GM12864 (cell line): ENCODE data around the gene ZNF292.

Experiments
- DNase-seq: peaks from one replicate; pipeline ENCODE4 v3.0.0-alpha.2; 2011; ENCODE audit warnings: low read depth
- H3K4me3 ChIP-seq: 2 replicates; pipeline ENCODE4 v1.5.1; 2011; ENCODE audit warnings: mild to moderate bottlenecking, low read depth, low read length, control low read depth
- CTCF ChIP-seq: IDR thresholded peaks from 2 replicates; pipeline ENCODE4 v1.5.1; 2011; ENCODE audit warnings: low read depth, mild to moderate bottlenecking, moderate library complexity, low read length, control low read depth, inconsistent platforms; ENCODE audit errors: missing control alignments

ZNF292 gene

DNA sequence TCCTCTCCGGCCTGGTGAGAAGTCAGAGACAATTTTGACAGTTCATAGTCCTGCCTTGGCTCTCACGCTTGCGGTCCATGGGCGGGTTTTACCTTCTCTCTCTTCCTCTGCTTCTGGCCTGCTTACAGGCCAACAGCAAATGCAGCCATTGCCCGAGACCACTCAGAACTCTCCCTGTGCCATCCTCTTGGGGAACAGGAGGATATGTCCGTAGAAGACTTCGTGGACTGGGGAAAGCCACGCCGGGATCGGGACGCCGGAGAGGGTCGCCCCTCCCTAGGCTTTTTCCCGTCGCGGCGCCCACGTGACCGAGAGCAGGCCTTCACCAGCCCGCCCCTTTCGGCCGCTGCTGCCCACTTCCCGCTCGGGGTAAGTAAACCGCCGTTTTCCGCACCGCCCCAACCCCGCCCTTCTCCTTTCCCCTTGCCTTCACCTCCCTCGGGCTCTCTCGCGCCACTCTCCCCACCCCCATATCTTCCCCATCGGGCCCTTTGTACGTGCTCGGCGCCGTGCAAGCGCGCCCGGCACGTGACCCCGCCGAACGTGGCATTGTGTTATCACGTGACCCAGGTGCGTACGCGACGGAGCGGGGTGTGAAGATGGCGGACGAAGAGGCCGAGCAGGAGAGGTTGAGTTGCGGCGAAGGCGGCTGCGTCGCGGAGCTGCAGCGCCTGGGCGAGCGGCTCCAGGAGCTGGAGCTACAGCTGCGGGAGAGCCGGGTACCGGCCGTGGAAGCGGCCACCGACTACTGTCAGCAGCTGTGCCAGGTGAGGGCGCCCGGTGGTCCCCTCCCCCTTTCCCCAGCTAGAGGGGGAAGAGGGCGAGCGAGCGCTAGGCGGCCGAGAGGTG, at the start of gene ZNF292:
TSS of gene ZNF292 (plus strand) at position 573 of the 849 bp plus-strand sequence. CDS start at position 600, 27 bp downstream.
- peak; percentile 96 for DNase-seq
- TF ChIP-seq CTCF: peak; percentile 2
- peak within 1 kb of the TSS; percentile 95 for H3K4me3 ChIP-seq

GRCh38 chr6:87105823-87106222, 49.5 kb upstream of the ZNF292 start:
- no peak for DNase-seq
- no peak for TF ChIP-seq CTCF

DNA sequence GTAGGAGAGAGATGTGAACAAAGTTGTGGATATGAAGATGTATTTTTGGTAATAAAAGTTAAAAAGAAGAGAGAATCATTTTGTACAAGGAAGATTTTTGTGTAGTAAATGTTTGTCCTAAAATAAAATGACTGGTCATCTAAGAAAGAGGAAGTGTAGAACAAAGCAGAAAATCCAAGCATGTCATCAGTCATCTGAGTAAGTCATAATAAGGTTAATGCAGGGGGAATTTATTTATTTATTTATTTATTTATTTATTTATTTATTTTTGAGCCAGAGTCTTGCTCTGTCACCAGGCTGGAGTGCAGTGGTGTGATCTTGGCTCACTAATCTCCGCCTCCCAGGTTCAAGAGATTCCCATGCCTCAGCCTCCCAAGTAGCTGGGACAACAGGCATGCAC, 44.7 kb upstream of the ZNF292 start:
- H3K4me3 ChIP-seq: no peak overlapping the region
- DNase-seq: no peak
- TF ChIP-seq CTCF: no peak

More at GRCh38 chr6:87105823-87106222, 49.5 kb upstream of the ZNF292 start:
- H3K4me3 ChIP-seq: no peak overlapping the region

DNA sequence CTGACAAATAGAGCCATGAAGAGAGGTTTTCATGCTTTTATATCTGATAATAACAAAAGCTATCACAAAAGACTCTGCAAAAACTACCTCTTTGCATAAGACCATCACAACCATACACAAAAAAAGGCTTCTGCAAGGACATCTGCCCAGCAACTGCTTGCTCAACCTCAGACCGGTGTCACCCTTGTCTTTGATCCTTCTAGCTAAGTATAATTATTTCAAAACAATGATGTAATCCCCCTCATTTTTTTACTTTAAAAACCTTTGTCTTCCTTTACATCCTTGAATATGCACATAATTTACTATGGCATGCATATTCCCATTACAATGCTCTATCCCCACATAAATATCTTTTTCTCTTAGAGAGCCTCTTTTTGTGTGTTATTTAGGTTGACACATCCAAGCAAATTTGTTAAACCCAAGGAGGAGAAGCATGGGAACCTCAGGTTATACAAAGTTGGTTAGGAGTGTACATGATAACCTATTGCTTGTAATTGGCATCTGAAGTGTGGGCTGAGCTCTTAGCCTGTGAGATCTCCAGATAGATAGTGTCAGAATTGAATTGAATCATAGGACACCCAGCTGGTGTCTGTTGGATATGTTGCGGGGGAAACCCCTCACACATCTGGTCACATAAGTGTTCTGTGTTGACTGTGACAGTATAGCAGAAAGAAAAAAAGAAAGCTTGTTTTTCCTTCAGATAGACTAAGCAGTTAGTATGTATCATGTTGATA, 39.8 kb upstream of the ZNF292 start:
- no peak for TF ChIP-seq CTCF
- DNase-seq: no peak
- H3K4me3 ChIP-seq: no peak overlapping the region

GRCh38 chr6:87116922-87117321, 38.4 kb upstream of the ZNF292 start:
- no peak for DNase-seq
- no peak overlapping the region for H3K4me3 ChIP-seq
- TF ChIP-seq CTCF: no peak

- no peak for DNase-seq
- no peak overlapping the region for H3K4me3 ChIP-seq
- TF ChIP-seq CTCF: no peak
These were observed 37.3 kb upstream of the ZNF292 start for GRCh38 chr6:87118054-87118453.
